ENCODE results near the gene NRSN2. TPM values are rescaled to one million over a fixed set of nuclear protein-coding genes. Genes with fewer than 3 reads are reported as not detected.
A peak's percentile ranks its signal among the peaks of the same experiment; 100 is the strongest.

The NRSN2 gene
- total RNA-seq, 4 donors from 2014 or later, result 2.1 to 5.5 (median 4.6) TPM

GRCh38 chr20:396619-397431 lies 49.9 kb downstream of the NRSN2 start:
- peak overlapping the region in 3 of 4 donors; percentile 69 to 93 (median 87) for H3K27ac ChIP-seq
- peaks cover 0 to 10% (median 2%) of the 10 kb centered on the region in 4 donors for H3K4me1 ChIP-seq
- H3K9me3 ChIP-seq, result no peaks in the 10 kb centered on the region
- DNase-seq, result peak in 2 of 3 donors; percentile 66 to 80
- TF ChIP-seq CTCF (IDR thresholded peaks at IDR 0.05) (no peak), POLR2A (IDR thresholded peaks at IDR 0.05) (peak; percentile 44 to 82)
- H3K27me3 ChIP-seq, result no peaks in the 10 kb centered on the region
- H3K4me3 ChIP-seq, result no peak overlapping the region
- H3K36me3 ChIP-seq, result peaks cover 0 to 35% (median 0%) of the 10 kb centered on the region in 3 donors

- no peak overlapping the region for H3K4me3 ChIP-seq
- H3K27ac ChIP-seq, result peak overlapping the region in 3 of 4 donors; percentile 62 to 93 (median 87)
- no peaks in the 10 kb centered on the region for H3K9me3 ChIP-seq
- TF ChIP-seq POLR2A (IDR thresholded peaks at IDR 0.05), result no peak
- no peak for TF ChIP-seq CTCF (IDR thresholded peaks at IDR 0.05)
- H3K27me3 ChIP-seq, result no peaks in the 10 kb centered on the region
- DNase-seq, result no peak
- peaks cover 0 to 29% (median 0%) of the 10 kb centered on the region in 3 donors for H3K36me3 ChIP-seq
- peaks cover 3 to 10% (median 3%) of the 10 kb centered on the region in 4 donors for H3K4me1 ChIP-seq
Observed at GRCh38 chr20:397432-398237, 50.7 kb downstream of the NRSN2 start.

DNA sequence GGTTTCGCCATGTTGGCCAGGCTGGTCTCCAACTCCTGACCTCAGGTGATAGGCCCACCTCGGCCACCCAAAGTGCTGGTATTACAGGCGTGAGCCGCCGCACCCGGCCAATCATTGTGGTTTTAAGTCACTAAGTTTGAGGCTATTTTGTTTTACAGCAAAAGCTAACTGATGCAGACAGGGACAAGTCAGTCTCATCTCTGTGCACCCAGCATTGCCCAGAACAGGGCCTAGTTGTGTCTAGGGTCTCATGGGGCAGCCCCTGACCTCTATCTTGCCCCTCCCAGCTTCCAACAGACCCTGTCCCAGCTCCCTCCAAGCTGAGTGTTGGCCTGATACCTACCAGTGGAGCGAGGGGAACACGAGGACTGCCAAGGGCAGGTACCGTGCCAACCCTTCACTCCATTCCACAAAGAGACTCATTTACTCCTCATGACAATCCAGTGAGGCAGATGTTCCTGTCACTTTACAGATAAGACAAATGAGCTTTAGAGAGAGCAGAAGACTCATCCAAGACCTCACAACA lies 52.3 kb downstream of the NRSN2 start:
- H3K27me3 ChIP-seq, result no peaks in the 10 kb centered on the region
- H3K4me1 ChIP-seq, result peaks cover 3 to 10% (median 3%) of the 10 kb centered on the region in 4 donors
- H3K36me3 ChIP-seq, result peaks cover 0 to 24% (median 0%) of the 10 kb centered on the region in 3 donors
- no peak for DNase-seq
- H3K4me3 ChIP-seq, result no peak overlapping the region
- H3K27ac ChIP-seq, result no peak overlapping the region
- TF ChIP-seq POLR2A (IDR thresholded peaks at IDR 0.05) (no peak), CTCF (IDR thresholded peaks at IDR 0.05) (no peak)
- H3K9me3 ChIP-seq, result no peaks in the 10 kb centered on the region

- peak overlapping the region in 1 of 4 donors; percentile 79 for H3K27ac ChIP-seq
- TF ChIP-seq CTCF (IDR thresholded peaks at IDR 0.05) (no peak), POLR2A (IDR thresholded peaks at IDR 0.05) (no peak)
- no peak for DNase-seq
- no peaks in the 10 kb centered on the region for H3K9me3 ChIP-seq
- H3K36me3 ChIP-seq, result peaks cover 0 to 17% (median 0%) of the 10 kb centered on the region in 3 donors
- H3K4me3 ChIP-seq, result no peak overlapping the region
- peaks cover 3 to 10% (median 3%) of the 10 kb centered on the region in 4 donors for H3K4me1 ChIP-seq
- H3K27me3 ChIP-seq, result no peaks in the 10 kb centered on the region
Observed at GRCh38 chr20:400128-400453, 53.2 kb downstream of the NRSN2 start.

GRCh38 chr20:400454-401275 lies 53.8 kb downstream of the NRSN2 start:
- no peak for DNase-seq
- TF ChIP-seq POLR2A (IDR thresholded peaks at IDR 0.05), result no peak
- TF ChIP-seq CTCF (IDR thresholded peaks at IDR 0.05), result no peak
- Histone ChIP-seq H3K36me3 (peaks cover 0 to 13% (median 0%) of the 10 kb centered on the region in 3 donors), H3K9me3 (no peaks in the 10 kb centered on the region), H3K27ac (peak overlapping the region in 3 of 4 donors; percentile 28 to 79 (median 33)), H3K4me3 (no peak overlapping the region), H3K4me1 (peaks cover 3 to 9% (median 3%) of the 10 kb centered on the region in 4 donors), H3K27me3 (no peaks in the 10 kb centered on the region)
